GM12874 (cell line): ENCODE measurements around the gene MYO5B.

ENCODE experiments used
- CTCF ChIP-seq: IDR thresholded peaks from 2 replicates; pipeline ENCODE4 v1.5.1; 2011; ENCODE audit warnings: low read depth, mild to moderate bottlenecking, control low read depth, low read length, moderate library complexity; ENCODE audit not compliant: insufficient read depth

The MYO5B gene

GRCh38 chr18:50009773-50010335, 185.1 kb downstream of the MYO5B start:
- peak; percentile 73 for TF ChIP-seq CTCF

GRCh38 chr18:50008306-50008705, 186.6 kb downstream of the MYO5B start:
- no peak for TF ChIP-seq CTCF

- TF ChIP-seq CTCF = no peak
Measured at GRCh38 chr18:50006470-50007046, 188.4 kb downstream of the MYO5B start.

- TF ChIP-seq CTCF = no peak
Measured at GRCh38 chr18:50004013-50004412, 190.9 kb downstream of the MYO5B start.

GRCh38 chr18:50002781-50003180, 192.2 kb downstream of the MYO5B start:
- no peak for TF ChIP-seq CTCF

GRCh38 chr18:50000227-50000626, 194.7 kb downstream of the MYO5B start:
- no peak for TF ChIP-seq CTCF

- no peak for TF ChIP-seq CTCF
Measured at GRCh38 chr18:49999128-49999527, 195.8 kb downstream of the MYO5B start.

GRCh38 chr18:49997558-49997957, 197.4 kb downstream of the MYO5B start:
- TF ChIP-seq CTCF = no peak
